ENCODE measurements around the gene SOWAHB. TPM values are rescaled to one million over a fixed set of nuclear protein-coding genes. Genes with fewer than 3 reads are reported as not detected.

Gene SOWAHB
- total and polyA plus RNA-seq, 2 donors from 2014 or later, result 3.3 to 5.0 TPM

DNA sequence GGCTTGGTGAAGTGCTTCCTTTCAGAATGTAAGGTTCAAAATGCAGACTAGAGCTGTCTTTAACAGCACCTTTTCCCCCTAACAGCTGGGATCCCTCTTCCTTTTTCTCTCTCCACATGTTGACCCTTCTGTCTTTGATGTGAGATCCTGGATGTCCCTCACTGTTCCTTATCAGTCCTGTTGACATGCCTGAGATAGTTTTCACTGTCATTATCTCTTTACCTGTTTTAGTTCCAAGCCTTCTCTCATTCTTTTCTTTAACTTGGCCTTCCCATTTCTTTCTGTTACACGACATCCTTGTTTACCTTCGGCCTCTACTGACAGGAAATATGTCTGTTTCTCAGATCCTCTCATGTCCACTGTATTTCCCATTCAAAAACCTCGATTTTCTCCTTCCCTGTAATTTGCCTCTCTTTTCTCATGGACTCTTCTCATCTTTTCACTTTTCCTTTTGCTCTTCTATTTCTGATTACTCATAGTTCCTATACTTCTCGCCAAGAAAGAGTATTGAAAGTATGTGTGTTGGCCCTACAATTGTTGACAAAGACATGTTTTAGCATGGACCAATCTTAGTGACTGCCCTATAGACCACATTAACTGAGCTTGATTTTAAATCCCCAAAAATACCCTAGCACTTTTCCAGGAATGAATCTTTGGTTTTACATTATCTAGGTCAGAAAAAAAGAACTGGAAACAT, 1.2 kb upstream of the SOWAHB start:
- peak overlapping the region in 2 of 3 donors; percentile 4 to 73 for H3K4me3 ChIP-seq (ENCODE audit: low read length in 3 of 3)
- peaks cover 6% of the 10 kb centered on the region for H3K27me3 ChIP-seq (ENCODE audit: control insufficient read depth, insufficient read depth, low read length)
- no peaks in the 10 kb centered on the region for H3K36me3 ChIP-seq (ENCODE audit: control insufficient read depth in 2 of 3, insufficient read depth in 3 of 3, low read length in 3 of 3)
- FAIRE-seq, result no peak
- no peaks in the 10 kb centered on the region for H3K9me3 ChIP-seq (ENCODE audit: control insufficient read depth in 2 of 3, insufficient read depth in 1 of 3, low read length in 3 of 3)
- H3K9ac ChIP-seq (ENCODE audit: low read length in 3 of 3), result peak overlapping the region in 1 of 3 donors; percentile 74
- no peak for DNase-seq
- intact Hi-C loops (cut with DNase I), result no loop called here
- peaks cover 0 to 7% (median 4%) of the 10 kb centered on the region in 3 donors for H3K4me1 ChIP-seq (ENCODE audit: control insufficient read depth in 2 of 3, insufficient read depth in 2 of 3, low read depth in 1 of 3, low read length in 3 of 3)
- TF ChIP-seq CTCF (IDR thresholded peaks at IDR 0.05; ENCODE audit: borderline replicate concordance, extremely low read depth, insufficient read depth), result no peak
- no peak overlapping the region for H3K27ac ChIP-seq (ENCODE audit: low read depth in 2 of 2, low read length in 2 of 2)

GRCh38 chr4:76898385-76898692, 395 bp upstream of the SOWAHB start:
- peak overlapping the region in 1 of 2 donors; percentile 90 for H3K27ac ChIP-seq (ENCODE audit: low read depth in 2 of 2, low read length in 2 of 2)
- DNase-seq, result no peak
- H3K9me3 ChIP-seq (ENCODE audit: control insufficient read depth in 2 of 3, insufficient read depth in 1 of 3, low read length in 3 of 3), result no peaks in the 10 kb centered on the region
- no peak for FAIRE-seq
- intact Hi-C loops (cut with DNase I), result no loop called here
- H3K9ac ChIP-seq (ENCODE audit: low read length in 3 of 3), result peak overlapping the region in 2 of 3 donors; percentile 45 to 74
- no peaks in the 10 kb centered on the region for H3K36me3 ChIP-seq (ENCODE audit: control insufficient read depth in 2 of 3, insufficient read depth in 3 of 3, low read length in 3 of 3)
- peaks cover 6% of the 10 kb centered on the region for H3K27me3 ChIP-seq (ENCODE audit: control insufficient read depth, insufficient read depth, low read length)
- no peak for TF ChIP-seq CTCF (IDR thresholded peaks at IDR 0.05; ENCODE audit: borderline replicate concordance, extremely low read depth, insufficient read depth)
- H3K4me3 ChIP-seq (ENCODE audit: low read length in 3 of 3), result peak overlapping the region; percentile 62 to 73 (median 68)
- peaks cover 0 to 7% (median 4%) of the 10 kb centered on the region in 3 donors for H3K4me1 ChIP-seq (ENCODE audit: control insufficient read depth in 2 of 3, insufficient read depth in 2 of 3, low read depth in 1 of 3, low read length in 3 of 3)

GRCh38 chr4:76896614-76897535, 1.1 kb downstream of the SOWAHB start:
- Histone ChIP-seq H3K27ac (ENCODE audit: low read depth in 2 of 2, low read length in 2 of 2) (peak overlapping the region; percentile 90 to 93), H3K36me3 (ENCODE audit: control insufficient read depth in 2 of 3, insufficient read depth in 3 of 3, low read length in 3 of 3) (no peaks in the 10 kb centered on the region), H3K9ac (ENCODE audit: low read length in 3 of 3) (peak overlapping the region in 2 of 3 donors; percentile 21 to 67), H3K9me3 (ENCODE audit: control insufficient read depth in 2 of 3, insufficient read depth in 1 of 3, low read length in 3 of 3) (no peaks in the 10 kb centered on the region), H3K4me1 (ENCODE audit: control insufficient read depth in 2 of 3, insufficient read depth in 2 of 3, low read depth in 1 of 3, low read length in 3 of 3) (peaks cover 0 to 6% (median 4%) of the 10 kb centered on the region in 3 donors), H3K4me3 (ENCODE audit: low read length in 3 of 3) (peak overlapping the region; percentile 3 to 73 (median 37)), H3K27me3 (ENCODE audit: control insufficient read depth, insufficient read depth, low read length) (peaks cover 6% of the 10 kb centered on the region)
- no peak for TF ChIP-seq CTCF (IDR thresholded peaks at IDR 0.05; ENCODE audit: borderline replicate concordance, extremely low read depth, insufficient read depth)
- intact Hi-C loops (cut with DNase I), result no loop called here
- no peak for FAIRE-seq
- peak; percentile 70 to 77 (median 72) for DNase-seq

Data from kidney (tissue), 14 donors.